GM21390 (cell line): ENCODE measurements around the gene MEAK7.

Experiments used
- ATAC-seq: cut with Tn5 transposase; IDR thresholded peaks from one replicate; pipeline ENCODE4 v1.9.1; 2021; ENCODE audit not compliant: unreplicated experiment

Gene MEAK7

DNA sequence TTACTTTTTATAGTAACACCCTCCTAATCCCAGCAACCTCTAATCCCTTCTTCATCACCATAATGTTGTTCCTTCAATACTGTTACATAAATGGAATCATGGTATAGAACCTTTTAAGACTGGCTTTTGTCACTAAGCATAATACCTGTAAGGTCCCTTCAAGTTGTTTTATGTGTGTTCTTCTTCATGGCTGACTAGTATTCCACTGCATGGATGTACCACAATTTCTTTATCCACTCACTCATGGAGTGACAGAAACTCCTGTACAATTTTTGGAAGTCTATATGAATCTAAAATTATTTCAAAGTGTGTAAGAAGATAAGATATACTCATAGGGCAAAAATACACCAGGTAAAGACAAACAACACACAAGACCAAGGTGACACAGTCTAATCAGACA is 36.8 kb downstream of the MEAK7 start:
- no peak for ATAC-seq

DNA sequence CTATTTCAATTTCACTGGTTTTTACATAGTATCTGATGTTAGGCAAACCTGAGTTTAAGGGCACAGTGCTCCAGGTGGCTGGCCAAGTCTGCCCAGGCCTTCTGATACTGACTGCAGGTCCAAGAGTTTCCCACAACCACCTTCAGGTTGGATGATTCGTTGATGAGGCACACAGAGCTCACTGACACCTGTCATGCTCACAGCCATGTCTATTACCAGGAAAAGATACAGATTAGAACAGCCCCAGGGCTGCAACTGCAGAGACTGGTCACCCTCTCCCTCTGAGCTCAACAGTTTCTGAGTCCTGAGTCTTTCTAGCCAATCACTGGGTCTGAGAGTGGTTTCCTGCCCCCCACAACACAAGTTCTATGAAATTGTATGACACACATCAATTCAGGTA is 37.2 kb downstream of the MEAK7 start:
- no peak for ATAC-seq

DNA sequence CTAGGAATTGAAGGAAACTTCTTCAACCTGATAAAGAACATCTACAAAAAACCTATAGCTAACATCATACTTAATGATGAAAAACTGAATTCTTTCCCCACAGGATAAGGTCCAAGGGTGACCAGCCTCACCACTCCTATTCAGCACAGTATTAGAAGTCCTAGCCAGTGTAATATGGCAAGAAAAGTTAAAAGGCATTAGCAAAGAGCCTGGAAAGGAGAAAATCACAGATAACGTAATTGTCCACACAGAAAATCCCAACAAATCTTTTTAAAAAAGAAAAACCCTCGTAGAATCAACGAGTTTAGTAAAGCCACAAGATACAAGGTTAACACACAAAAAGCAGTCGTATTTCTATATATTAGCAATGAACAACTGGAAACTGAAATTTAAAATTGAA is 37.8 kb downstream of the MEAK7 start:
- ATAC-seq = no peak

DNA sequence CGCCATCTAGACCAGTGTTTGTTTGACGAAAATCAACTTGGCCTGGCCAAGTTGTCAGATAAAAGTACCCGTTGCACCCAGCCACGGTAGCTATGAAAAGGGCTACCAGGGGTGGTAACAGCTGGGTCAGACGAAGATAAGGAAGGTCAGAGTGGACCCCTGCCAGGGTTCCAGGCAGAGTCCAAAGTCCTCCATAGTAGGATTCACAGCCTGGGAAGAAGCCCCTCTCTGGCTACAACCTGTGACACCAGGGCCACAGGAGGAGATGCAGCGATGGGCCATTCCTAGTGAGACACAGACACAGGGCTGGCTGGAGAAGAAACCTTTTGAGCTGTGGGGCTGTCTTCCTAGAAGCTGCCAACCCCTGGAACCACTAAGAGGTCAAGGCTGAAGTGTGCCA is 39.3 kb downstream of the MEAK7 start:
- ATAC-seq = no peak

DNA sequence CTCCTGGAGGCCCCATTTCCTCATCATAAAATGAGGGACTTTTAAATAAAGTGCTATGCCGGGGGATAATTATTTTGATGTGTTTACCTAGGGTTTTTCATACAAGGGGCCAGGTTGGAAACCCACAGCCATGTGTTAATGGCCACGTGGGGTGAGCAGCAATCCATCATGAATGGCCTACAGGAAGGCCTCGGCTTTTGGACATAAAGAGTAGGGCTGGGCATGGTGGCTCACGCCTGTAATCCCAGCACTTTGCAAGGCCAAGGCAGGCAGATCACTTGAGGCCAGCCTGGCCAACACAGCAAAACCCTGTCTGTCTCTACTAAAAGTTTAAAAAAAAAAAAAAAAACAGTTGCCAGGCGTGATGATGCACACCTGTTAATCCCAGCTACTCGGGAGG is 40.3 kb downstream of the MEAK7 start:
- ATAC-seq = no peak

DNA sequence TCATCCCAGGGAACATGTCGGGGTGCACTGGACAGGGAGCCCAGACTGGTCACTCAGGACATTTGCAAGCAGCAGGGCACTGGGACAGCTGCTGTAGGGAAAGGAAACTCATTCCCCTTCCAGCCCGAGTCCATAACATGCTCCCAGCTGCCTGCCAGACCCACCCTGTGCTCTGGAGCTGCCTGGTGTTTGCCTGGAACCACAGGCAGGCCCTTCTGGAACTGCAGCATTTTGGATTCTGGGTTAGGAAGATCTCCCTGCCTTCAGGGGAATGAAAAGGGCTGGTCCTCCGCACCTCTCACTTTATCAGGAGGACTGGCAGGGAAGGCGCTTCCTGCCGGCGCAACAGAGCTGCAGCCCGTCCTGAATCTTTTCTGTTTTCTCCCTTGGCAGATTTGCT is 41.2 kb downstream of the MEAK7 start:
- ATAC-seq = no peak

DNA sequence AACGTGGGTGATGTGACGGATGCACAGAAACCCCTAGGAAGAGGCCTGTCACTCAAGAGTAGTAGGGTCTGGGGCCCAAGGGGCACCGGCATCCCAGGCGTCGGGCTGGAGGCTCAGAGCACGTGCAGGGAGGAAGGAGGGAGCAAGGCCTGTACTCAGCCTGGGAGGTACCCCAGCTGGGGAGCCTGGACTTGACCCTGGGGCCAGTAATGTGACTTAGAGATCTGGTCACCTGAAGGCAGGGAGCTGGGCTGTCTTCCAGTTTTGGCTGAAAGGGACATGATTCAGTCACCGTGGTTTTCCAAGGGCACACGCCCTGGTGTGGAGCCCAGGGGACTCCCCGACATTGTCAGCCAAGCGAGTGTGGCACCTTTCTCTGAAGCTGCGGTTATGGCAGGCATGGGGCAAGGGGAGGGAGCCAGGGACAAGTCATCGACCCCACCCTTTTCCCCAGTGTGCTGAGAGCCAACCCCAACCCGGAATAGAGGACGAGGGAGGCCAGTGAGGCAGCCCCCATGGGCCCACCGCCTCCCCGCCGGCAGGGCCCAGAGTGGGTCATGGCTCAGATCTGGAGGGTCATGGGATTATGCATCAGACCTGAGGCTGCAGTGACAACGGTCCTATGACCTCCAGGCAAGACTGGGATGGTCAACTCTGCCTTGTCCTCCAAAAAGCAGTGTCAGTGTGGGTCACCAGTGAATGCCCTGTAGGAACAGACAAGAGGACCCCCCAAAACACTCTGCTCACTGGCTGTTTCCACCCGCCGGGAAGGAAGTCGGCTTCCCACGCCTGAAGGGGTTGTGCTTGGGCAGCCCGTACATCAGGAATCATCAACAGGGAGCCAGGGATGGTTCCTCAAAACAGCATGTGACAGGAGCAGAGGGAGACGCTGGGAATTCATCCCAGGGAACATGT is 41.9 kb downstream of the MEAK7 start:
- ATAC-seq = no peak

DNA sequence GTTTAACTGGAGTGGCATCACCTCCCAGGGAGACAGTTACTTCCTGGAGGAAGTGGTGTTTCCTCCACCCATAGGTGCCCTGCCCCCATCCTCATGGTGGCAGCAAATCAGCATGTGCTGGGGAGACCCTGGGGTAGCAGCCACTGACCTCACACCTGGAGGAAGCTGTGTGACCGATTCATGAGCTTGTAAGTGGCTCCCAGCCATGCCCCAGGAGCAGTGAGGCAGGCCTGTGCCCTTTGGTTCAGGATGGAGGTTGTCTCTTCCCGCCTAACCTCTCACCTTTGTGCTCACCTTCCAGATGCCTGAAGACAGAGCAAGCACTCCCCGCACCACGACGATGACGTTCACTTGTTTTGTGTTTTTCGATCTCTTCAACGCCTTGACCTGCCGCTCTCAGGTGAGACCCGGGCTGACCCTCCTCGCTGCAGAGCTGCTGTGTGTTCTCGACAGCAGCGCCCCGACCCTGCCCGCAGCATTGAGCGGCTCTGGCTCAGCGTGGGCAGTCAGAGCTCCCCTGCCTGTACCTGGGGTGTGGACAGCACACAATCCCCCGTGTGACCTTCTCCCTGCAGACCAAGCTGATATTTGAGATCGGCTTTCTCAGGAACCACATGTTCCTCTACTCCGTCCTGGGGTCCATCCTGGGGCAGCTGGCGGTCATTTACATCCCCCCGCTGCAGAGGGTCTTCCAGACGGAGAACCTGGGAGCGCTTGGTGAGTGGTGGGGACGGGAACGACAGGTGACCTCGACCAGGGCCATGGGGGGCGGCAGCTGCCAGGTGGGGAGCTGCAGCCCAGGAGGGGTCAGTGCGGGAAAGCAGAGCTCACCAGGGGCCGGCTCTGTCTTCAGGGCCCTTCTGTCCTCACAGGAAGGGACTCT is 42.8 kb downstream of the MEAK7 start:
- no peak for ATAC-seq

DNA sequence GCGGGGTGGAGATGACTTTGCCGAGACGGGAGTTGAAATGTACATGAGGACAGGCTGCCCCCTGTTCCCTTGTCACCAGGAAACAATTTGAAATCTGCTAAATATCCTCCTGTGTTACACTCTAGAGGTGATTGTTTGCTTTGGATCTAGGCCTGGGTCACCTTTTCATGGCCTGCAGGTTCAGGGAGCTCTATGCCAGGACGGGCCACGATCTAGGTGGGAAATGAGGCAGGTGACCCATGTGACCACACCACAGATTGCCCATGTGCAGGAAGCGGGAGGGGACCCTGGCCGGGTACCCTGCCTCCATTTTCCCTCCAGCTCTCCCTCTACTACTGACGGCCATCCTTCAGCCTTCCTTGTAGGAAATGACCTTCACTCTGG is 43.4 kb downstream of the MEAK7 start:
- no peak for ATAC-seq

DNA sequence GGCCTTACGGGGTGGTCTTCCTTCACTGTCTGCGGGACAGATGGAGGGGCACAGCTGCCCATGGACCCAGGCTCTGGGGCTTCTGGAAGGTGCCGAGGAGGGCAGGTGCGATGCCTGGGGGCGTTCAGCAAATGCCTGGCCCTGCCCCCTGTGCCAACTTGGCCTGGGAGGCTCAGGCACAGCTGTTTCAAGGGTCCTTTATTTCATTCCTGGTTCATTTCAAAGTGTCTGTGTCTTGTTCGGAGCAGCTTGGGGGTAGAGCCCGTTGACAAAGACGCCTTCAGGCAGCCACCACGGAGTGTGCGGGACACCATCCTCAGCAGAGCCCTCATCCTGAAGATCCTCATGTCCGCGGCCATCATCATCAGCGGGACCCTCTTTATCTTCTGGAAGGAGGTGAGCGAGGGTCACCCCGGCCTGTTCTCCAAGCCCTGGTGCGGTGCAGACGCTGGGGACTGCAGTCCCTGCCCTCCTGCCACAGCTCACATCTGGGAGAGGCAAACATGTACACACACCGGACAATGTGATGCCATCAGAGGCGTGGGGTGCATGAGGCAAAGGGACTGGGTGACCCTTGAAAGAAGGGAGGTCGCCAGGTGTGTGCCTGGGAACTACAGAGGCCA is 43.9 kb downstream of the MEAK7 start:
- ATAC-seq = no peak

DNA sequence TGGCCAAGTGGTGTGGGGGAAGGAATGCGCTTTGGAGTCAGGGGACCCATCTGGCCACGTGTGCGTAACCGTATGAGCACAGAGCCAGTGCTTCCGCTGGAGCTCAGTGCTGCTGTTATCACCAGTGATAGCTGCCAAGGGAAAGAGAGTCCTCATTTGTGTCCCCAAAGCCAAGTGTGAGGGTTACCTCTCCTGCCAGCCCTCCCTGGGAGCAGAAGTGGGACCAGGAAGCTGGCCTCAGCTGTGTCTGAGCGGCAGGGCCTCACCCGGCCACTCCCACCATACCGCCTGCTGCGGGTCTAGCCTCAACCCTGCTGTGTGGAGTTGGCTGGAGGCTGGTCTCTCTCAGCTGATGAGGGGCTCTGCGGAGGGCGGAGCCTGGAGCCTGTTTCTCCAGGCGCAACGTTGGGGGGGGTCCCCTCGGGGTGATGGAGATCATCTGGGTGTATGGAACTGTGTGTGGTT is 44.5 kb downstream of the MEAK7 start:
- no peak for ATAC-seq

DNA sequence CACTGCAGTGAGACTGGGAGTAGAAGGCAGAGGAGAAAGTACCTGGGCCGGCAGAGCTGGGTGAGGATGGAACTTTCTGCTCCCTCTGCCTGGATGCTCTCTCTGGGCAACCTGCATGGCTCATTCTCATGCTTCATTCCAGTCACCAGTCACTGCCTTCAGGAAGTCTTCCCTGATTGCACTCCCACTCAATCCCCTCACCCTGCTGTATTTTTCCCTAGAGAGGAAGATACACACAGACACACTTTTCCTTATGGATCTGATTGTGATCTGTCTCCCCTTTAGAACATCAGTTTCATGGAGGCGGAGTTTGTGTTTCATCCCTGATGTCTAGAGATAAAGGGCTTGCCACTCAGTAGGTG is 44.9 kb downstream of the MEAK7 start:
- ATAC-seq = no peak

DNA sequence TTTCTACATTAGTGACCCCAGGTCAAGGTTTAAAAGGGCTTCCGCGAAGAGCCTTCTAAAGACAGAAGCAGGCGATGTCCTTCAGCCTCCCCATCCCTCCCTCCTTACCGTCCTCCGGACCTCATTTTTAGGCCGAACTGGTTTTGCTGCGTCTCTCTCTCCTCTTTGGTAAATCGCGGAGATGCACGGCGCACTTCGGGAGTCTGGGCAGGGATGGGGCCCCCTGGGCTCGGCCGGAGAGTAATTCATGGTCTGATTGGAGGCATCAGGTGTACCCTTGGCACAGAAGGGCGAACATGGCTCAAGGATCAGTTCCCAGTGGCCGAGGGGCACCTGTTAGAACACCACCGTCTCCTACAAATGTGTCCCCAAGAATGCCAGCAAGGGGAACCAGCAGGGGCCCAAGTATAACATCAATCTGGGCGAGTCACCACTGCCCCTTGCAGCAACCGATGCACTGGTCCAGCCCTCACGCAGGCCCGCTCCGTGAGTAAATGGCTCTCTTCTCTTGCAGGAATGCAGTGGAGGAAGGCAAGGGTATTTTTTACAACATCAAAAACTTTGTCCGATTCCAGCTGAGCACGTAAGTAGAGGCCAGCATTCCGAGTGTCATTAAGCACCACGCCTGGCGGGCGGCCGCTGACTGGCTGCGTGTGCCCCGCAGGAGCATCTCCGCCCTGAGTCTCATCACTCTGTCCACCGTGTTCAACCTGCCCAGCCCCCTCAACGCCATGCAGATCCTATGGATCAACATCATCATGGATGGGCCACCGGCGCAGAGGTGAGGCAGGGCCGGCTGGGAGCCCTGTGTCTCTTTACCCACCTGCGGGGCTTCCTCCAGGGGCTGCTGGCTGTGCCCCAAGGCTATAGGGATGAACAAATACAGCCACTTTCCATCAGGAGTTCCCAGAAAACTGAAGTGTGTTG is 45.6 kb downstream of the MEAK7 start:
- no peak for ATAC-seq

DNA sequence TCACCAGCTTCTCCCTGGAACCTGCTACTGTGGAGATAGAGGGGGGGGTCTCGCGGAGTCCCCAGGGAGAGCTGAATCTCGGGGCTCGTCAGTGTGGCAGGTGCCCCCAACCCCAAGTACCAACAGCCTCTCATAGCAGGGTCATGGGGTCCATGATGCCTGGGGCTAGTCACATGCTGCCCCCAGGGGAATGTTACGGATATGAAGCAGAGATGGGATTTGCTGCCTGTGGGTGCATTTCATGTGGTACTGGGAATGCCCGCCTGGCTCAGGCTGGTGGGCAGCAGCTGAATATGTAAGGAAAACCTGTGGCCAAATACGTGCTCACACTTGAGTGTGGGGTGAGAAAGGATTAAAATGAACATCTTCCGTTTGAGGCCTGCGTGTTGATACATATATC is 49.4 kb downstream of the MEAK7 start:
- no peak for ATAC-seq
